ENCODE results near the gene MOCS3.

Gene MOCS3

GRCh38 chr20:50982363-50982762 lies 23.7 kb downstream of the MOCS3 start:
- DNase-seq, result no peak

- DNase-seq, result no peak
These were observed 24.7 kb downstream of the MOCS3 start for GRCh38 chr20:50983321-50983720.

- peak; percentile 51 to 64 for DNase-seq
These were observed 29.0 kb downstream of the MOCS3 start for GRCh38 chr20:50987493-50988210.

GRCh38 chr20:50991076-50991475 lies 32.5 kb downstream of the MOCS3 start:
- DNase-seq, result no peak

- no peak for DNase-seq
These were observed 33.7 kb downstream of the MOCS3 start for GRCh38 chr20:50992336-50992732.

GRCh38 chr20:50992733-50993457 lies 34.3 kb downstream of the MOCS3 start:
- DNase-seq, result peak; percentile 59 to 68

GRCh38 chr20:50993876-50994275 lies 35.3 kb downstream of the MOCS3 start:
- no peak for DNase-seq

GRCh38 chr20:50995506-50995905 lies 36.9 kb downstream of the MOCS3 start:
- no peak for DNase-seq

GRCh38 chr20:50996901-50997865 lies 38.6 kb downstream of the MOCS3 start:
- DNase-seq, result no peak

- no peak for DNase-seq
These were observed 40.7 kb downstream of the MOCS3 start for GRCh38 chr20:50999355-50999754.

GRCh38 chr20:51001430-51002265 lies 43.0 kb downstream of the MOCS3 start:
- peak in 1 of 2 experiments; percentile 28 for DNase-seq

- no peak for DNase-seq
These were observed 44.0 kb downstream of the MOCS3 start for GRCh38 chr20:51002633-51003032.

- no peak for DNase-seq
These were observed 45.1 kb downstream of the MOCS3 start for GRCh38 chr20:51003753-51004152.

GRCh38 chr20:51004305-51004727 lies 45.7 kb downstream of the MOCS3 start:
- no peak for DNase-seq

GRCh38 chr20:51004781-51005180 lies 46.2 kb downstream of the MOCS3 start:
- no peak for DNase-seq

- DNase-seq, result no peak
These were observed 46.6 kb downstream of the MOCS3 start for GRCh38 chr20:51005214-51005613.

GRCh38 chr20:51008718-51009117 lies 50.1 kb downstream of the MOCS3 start:
- DNase-seq, result no peak

- DNase-seq, result no peak
These were observed 50.9 kb downstream of the MOCS3 start for GRCh38 chr20:51009303-51010042.

- no peak for DNase-seq
These were observed 51.4 kb downstream of the MOCS3 start for GRCh38 chr20:51010043-51010365.

GRCh38 chr20:51010932-51011331 lies 52.3 kb downstream of the MOCS3 start:
- DNase-seq, result no peak

- no peak for DNase-seq
These were observed 52.9 kb downstream of the MOCS3 start for GRCh38 chr20:51011479-51011878.

- DNase-seq, result no peak
These were observed 53.7 kb downstream of the MOCS3 start for GRCh38 chr20:51012357-51012756.
